ENCODE data around the gene ABCG1. TPM values are rescaled to one million over a fixed set of nuclear protein-coding genes. Genes with fewer than 3 reads are reported as not detected.

Gene ABCG1
- total RNA-seq, 1 donor from 2014 or later: 1.9 TPM

DNA sequence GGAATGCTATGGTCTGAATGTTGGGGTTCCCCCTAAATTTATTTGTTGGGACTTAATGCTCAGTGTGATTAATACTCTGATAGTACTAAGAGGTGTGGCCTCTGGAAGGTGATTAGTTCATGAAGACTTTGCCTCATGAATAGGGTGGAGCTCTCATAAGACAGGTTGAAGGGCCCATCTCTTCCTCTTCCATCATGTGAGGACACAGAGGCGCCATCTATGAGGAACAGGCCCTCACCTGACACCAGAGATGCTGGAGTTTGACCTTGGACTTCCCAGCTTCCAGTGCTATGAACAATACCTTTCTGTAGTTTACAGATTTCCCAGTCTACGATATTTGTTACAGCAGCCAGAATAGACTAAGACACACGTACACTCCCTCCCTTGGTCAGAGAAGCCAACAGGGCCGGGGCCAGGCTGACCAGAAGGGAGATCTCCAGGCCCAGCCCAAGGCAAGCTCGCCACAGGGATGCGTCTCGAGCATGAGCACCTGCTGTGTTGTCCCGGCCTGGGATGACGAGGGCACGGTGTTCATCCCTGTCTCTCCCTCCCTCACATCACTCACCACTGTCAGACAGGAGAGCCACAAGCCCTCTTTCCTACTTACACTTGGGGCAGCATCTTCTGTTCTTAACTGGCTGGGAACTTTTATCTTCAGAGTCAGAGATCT, 4.7 kb upstream of the ABCG1 start:
- no peak for DNase-seq (ENCODE audit: low spot score)
- Histone ChIP-seq H3K9ac (no peak overlapping the region), H3K27me3 (peaks cover 22% of the 10 kb centered on the region), H3K36me3 (no peaks in the 10 kb centered on the region), H3K9me3 (ENCODE audit: low read depth) (no peaks in the 10 kb centered on the region), H4K20me1 (ENCODE audit: low read depth) (no peaks in the 10 kb centered on the region), H3K4me1 (peaks cover 6% of the 10 kb centered on the region), H3K4me3 (no peak overlapping the region), H3K4me2 (no peak overlapping the region), H3F3A (ENCODE audit: low read depth) (no peaks in the 10 kb centered on the region), H2AFZ (replicated peaks) (no peak overlapping the region), H3K79me2 (ENCODE audit: low read depth) (no peaks in the 10 kb centered on the region), H3K27ac (no peak overlapping the region)
- Mint-ChIP-seq H3K27me3 (ENCODE audit: insufficient read depth, low read depth) (peaks cover 20% of the 10 kb centered on the region), H3K4me3 (no peak overlapping the region), H3K27ac (no peak overlapping the region), H3K9me3 (peaks cover 13% of the 10 kb centered on the region), H3K4me1 (peaks cover 14% of the 10 kb centered on the region), H3K36me3 (no peaks in the 10 kb centered on the region)
- TF ChIP-seq EZH2 (IDR thresholded peaks at IDR 0.05): no peak
- TF ChIP-seq, protein P1, sequence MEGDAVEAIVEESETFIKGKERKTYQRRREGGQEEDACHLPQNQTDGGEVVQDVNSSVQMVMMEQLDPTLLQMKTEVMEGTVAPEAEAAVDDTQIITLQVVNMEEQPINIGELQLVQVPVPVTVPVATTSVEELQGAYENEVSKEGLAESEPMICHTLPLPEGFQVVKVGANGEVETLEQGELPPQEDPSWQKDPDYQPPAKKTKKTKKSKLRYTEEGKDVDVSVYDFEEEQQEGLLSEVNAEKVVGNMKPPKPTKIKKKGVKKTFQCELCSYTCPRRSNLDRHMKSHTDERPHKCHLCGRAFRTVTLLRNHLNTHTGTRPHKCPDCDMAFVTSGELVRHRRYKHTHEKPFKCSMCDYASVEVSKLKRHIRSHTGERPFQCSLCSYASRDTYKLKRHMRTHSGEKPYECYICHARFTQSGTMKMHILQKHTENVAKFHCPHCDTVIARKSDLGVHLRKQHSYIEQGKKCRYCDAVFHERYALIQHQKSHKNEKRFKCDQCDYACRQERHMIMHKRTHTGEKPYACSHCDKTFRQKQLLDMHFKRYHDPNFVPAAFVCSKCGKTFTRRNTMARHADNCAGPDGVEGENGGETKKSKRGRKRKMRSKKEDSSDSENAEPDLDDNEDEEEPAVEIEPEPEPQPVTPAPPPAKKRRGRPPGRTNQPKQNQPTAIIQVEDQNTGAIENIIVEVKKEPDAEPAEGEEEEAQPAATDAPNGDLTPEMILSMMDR (IDR thresholded peaks at IDR 0.05): no peak
- TF ChIP-seq EZH2phosphoT487 (IDR thresholded peaks at IDR 0.05): no peak

DNA sequence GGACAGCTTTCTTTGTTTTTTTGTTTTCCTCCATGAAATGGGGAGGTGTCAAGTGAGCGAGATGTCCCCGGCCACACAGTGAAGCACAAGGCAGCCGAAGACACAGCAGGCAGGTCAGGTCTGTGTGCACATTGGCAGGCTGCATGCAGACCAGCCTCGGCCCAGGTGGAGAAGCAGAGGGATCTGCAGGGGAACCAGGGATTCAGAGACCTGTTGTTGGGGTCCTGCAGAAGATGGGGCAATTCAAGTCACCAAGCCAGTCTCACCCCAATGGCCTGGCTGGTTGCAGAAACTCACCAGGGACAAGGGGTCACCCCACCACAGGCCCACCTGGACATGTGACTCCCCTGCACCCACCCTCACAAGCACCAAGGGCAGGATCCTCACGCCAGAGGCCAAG, 4.0 kb upstream of the ABCG1 start:
- no peaks in the 10 kb centered on the region for H4K20me1 ChIP-seq (ENCODE audit: low read depth)
- H3K4me3 Mint-ChIP-seq: no peak overlapping the region
- peaks cover 23% of the 10 kb centered on the region for H3K27me3 Mint-ChIP-seq (ENCODE audit: insufficient read depth, low read depth)
- TF ChIP-seq EZH2phosphoT487 (IDR thresholded peaks at IDR 0.05) (no peak), EZH2 (IDR thresholded peaks at IDR 0.05) (no peak)
- TF ChIP-seq, protein P1 (IDR thresholded peaks at IDR 0.05): no peak
- no peak overlapping the region for H3K27ac ChIP-seq
- no peak overlapping the region for H3K4me3 ChIP-seq
- no peaks in the 10 kb centered on the region for H3K36me3 Mint-ChIP-seq
- H3K79me2 ChIP-seq (ENCODE audit: low read depth): no peaks in the 10 kb centered on the region
- H2AFZ ChIP-seq (replicated peaks): no peak overlapping the region
- H3K9me3 ChIP-seq (ENCODE audit: low read depth): no peaks in the 10 kb centered on the region
- peaks cover 29% of the 10 kb centered on the region for H3K27me3 ChIP-seq
- H3K4me1 ChIP-seq: peaks cover 6% of the 10 kb centered on the region
- DNase-seq (ENCODE audit: low spot score): no peak
- peaks cover 13% of the 10 kb centered on the region for H3K9me3 Mint-ChIP-seq
- no peak overlapping the region for H3K9ac ChIP-seq
- peaks cover 8% of the 10 kb centered on the region for H3K4me1 Mint-ChIP-seq
- H3K4me2 ChIP-seq: no peak overlapping the region
- no peak overlapping the region for H3K27ac Mint-ChIP-seq
- no peaks in the 10 kb centered on the region for H3F3A ChIP-seq (ENCODE audit: low read depth)
- H3K36me3 ChIP-seq: no peaks in the 10 kb centered on the region

- no peaks in the 10 kb centered on the region for H3K36me3 ChIP-seq
- no peaks in the 10 kb centered on the region for H3K79me2 ChIP-seq (ENCODE audit: low read depth)
- H3K4me3 ChIP-seq: no peak overlapping the region
- H2AFZ ChIP-seq (replicated peaks): no peak overlapping the region
- H3F3A ChIP-seq (ENCODE audit: low read depth): no peaks in the 10 kb centered on the region
- H4K20me1 ChIP-seq (ENCODE audit: low read depth): no peaks in the 10 kb centered on the region
- H3K27me3 ChIP-seq: peaks cover 41% of the 10 kb centered on the region
- H3K27ac ChIP-seq: no peak overlapping the region
- peaks cover 9% of the 10 kb centered on the region for H3K4me1 ChIP-seq
- no peak overlapping the region for H3K9ac ChIP-seq
- no peak for DNase-seq (ENCODE audit: low spot score)
- TF ChIP-seq EZH2 (IDR thresholded peaks at IDR 0.05) (no peak), EZH2phosphoT487 (IDR thresholded peaks at IDR 0.05) (no peak)
- TF ChIP-seq, protein P1 (IDR thresholded peaks at IDR 0.05): no peak
- Mint-ChIP-seq H3K27me3 (ENCODE audit: insufficient read depth, low read depth) (peaks cover 26% of the 10 kb centered on the region), H3K9me3 (peaks cover 13% of the 10 kb centered on the region), H3K4me1 (peaks cover 11% of the 10 kb centered on the region), H3K4me3 (no peak overlapping the region), H3K27ac (no peak overlapping the region), H3K36me3 (no peaks in the 10 kb centered on the region)
- H3K4me2 ChIP-seq: no peak overlapping the region
- no peaks in the 10 kb centered on the region for H3K9me3 ChIP-seq (ENCODE audit: low read depth)
These were observed 2.8 kb upstream of the ABCG1 start for GRCh38 chr21:42215942-42216725.
